Measurements from ENCODE around the gene PLPP2.

GRCh38 chr19:340620-341385 lies 49.6 kb upstream of the PLPP2 start:
- TF ChIP-seq, protein P1, sequence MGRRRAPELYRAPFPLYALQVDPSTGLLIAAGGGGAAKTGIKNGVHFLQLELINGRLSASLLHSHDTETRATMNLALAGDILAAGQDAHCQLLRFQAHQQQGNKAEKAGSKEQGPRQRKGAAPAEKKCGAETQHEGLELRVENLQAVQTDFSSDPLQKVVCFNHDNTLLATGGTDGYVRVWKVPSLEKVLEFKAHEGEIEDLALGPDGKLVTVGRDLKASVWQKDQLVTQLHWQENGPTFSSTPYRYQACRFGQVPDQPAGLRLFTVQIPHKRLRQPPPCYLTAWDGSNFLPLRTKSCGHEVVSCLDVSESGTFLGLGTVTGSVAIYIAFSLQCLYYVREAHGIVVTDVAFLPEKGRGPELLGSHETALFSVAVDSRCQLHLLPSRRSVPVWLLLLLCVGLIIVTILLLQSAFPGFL (CRISPR knock-in tag; IDR thresholded peaks at IDR 0.05) = no peak
- TF ChIP-seq ZNF384 (IDR thresholded peaks at IDR 0.05; ENCODE audit: low read depth, low read length) (no peak), GATA2 (CRISPR knock-in tag; IDR thresholded peaks at IDR 0.05) (no peak), POLR2A (conservative IDR thresholded peaks at IDR 0.05) (no peak)
- TF ChIP-seq, protein P2, sequence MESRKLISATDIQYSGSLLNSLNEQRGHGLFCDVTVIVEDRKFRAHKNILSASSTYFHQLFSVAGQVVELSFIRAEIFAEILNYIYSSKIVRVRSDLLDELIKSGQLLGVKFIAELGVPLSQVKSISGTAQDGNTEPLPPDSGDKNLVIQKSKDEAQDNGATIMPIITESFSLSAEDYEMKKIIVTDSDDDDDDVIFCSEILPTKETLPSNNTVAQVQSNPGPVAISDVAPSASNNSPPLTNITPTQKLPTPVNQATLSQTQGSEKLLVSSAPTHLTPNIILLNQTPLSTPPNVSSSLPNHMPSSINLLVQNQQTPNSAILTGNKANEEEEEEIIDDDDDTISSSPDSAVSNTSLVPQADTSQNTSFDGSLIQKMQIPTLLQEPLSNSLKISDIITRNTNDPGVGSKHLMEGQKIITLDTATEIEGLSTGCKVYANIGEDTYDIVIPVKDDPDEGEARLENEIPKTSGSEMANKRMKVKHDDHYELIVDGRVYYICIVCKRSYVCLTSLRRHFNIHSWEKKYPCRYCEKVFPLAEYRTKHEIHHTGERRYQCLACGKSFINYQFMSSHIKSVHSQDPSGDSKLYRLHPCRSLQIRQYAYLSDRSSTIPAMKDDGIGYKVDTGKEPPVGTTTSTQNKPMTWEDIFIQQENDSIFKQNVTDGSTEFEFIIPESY (CRISPR knock-in tag; IDR thresholded peaks at IDR 0.05) = no peak
- TF ChIP-seq, protein P3, sequence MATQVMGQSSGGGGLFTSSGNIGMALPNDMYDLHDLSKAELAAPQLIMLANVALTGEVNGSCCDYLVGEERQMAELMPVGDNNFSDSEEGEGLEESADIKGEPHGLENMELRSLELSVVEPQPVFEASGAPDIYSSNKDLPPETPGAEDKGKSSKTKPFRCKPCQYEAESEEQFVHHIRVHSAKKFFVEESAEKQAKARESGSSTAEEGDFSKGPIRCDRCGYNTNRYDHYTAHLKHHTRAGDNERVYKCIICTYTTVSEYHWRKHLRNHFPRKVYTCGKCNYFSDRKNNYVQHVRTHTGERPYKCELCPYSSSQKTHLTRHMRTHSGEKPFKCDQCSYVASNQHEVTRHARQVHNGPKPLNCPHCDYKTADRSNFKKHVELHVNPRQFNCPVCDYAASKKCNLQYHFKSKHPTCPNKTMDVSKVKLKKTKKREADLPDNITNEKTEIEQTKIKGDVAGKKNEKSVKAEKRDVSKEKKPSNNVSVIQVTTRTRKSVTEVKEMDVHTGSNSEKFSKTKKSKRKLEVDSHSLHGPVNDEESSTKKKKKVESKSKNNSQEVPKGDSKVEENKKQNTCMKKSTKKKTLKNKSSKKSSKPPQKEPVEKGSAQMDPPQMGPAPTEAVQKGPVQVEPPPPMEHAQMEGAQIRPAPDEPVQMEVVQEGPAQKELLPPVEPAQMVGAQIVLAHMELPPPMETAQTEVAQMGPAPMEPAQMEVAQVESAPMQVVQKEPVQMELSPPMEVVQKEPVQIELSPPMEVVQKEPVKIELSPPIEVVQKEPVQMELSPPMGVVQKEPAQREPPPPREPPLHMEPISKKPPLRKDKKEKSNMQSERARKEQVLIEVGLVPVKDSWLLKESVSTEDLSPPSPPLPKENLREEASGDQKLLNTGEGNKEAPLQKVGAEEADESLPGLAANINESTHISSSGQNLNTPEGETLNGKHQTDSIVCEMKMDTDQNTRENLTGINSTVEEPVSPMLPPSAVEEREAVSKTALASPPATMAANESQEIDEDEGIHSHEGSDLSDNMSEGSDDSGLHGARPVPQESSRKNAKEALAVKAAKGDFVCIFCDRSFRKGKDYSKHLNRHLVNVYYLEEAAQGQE (IDR thresholded peaks at IDR 0.05; ENCODE audit: borderline replicate concordance) = no peak
- TF ChIP-seq, protein P3 (CRISPR knock-in tag; IDR thresholded peaks at IDR 0.05; ENCODE audit: low read depth) = no peak

Data from K562 (cell line).